ENCODE data around the gene HSD11B1L. TPM values are rescaled to one million over a fixed set of nuclear protein-coding genes. Genes with fewer than 3 reads are reported as not detected.

The HSD11B1L gene
- total RNA-seq, 1 donor from 2014 or later: 11.8 TPM

- peaks cover 14% of the 10 kb centered on the region for H3K27me3 Mint-ChIP-seq (ENCODE audit: unreplicated experiment)
These were observed 9.5 kb downstream of the HSD11B1L start, which contains the start of gene RPL36 for GRCh38 chr19:5690125-5690954. TSS of gene RPL36 (plus strand) at chr19:5690295. CDS start at chr19:5690508, 213 bp downstream.

GRCh38 chr19:5690955-5691821 lies 10.4 kb downstream of the HSD11B1L start:
- TF ChIP-seq CTCF (IDR thresholded peaks at IDR 0.05; ENCODE audit: unreplicated experiment): no peak
- H3K9me3 Mint-ChIP-seq (ENCODE audit: unreplicated experiment): no peaks in the 10 kb centered on the region
- H3K36me3 Mint-ChIP-seq (ENCODE audit: low read depth, unreplicated experiment): peaks cover 16% of the 10 kb centered on the region
- peaks cover 12% of the 10 kb centered on the region for H3K27me3 Mint-ChIP-seq (ENCODE audit: unreplicated experiment)
- peaks cover 14% of the 10 kb centered on the region for H3K4me1 Mint-ChIP-seq (ENCODE audit: unreplicated experiment)
- peak overlapping the region; percentile 98 for H3K4me3 Mint-ChIP-seq (ENCODE audit: unreplicated experiment)
- peak overlapping the region; percentile 61 for H3K27ac Mint-ChIP-seq (ENCODE audit: unreplicated experiment)
- DNase-seq (ENCODE audit: low spot score): no peak

More at GRCh38 chr19:5690125-5690954, 9.5 kb downstream of the HSD11B1L start, which contains the start of gene RPL36:
- Mint-ChIP-seq H3K27ac (ENCODE audit: unreplicated experiment) (peak within 1 kb of the TSS; percentile 63), H3K4me1 (ENCODE audit: unreplicated experiment) (peaks cover 14% of the 10 kb centered on the region), H3K4me3 (ENCODE audit: unreplicated experiment) (peak within 1 kb of the TSS; percentile 98), H3K9me3 (ENCODE audit: unreplicated experiment) (no peaks in the 10 kb centered on the region), H3K36me3 (ENCODE audit: low read depth, unreplicated experiment) (peaks cover 16% of the 10 kb centered on the region)
- DNase-seq (ENCODE audit: low spot score): peak; percentile 100
- peak; percentile 75 for TF ChIP-seq CTCF (IDR thresholded peaks at IDR 0.05; ENCODE audit: unreplicated experiment)

- Mint-ChIP-seq H3K27ac (ENCODE audit: unreplicated experiment) (peak overlapping the region; percentile 42), H3K4me3 (ENCODE audit: unreplicated experiment) (peak overlapping the region; percentile 98), H3K9me3 (ENCODE audit: unreplicated experiment) (no peaks in the 10 kb centered on the region), H3K27me3 (ENCODE audit: unreplicated experiment) (peaks cover 12% of the 10 kb centered on the region), H3K4me1 (ENCODE audit: unreplicated experiment) (peaks cover 14% of the 10 kb centered on the region), H3K36me3 (ENCODE audit: low read depth, unreplicated experiment) (peaks cover 16% of the 10 kb centered on the region)
- no peak for TF ChIP-seq CTCF (IDR thresholded peaks at IDR 0.05; ENCODE audit: unreplicated experiment)
- no peak for DNase-seq (ENCODE audit: low spot score)
These were observed 11.2 kb downstream of the HSD11B1L start for GRCh38 chr19:5691822-5692722.

GRCh38 chr19:5692723-5693194 lies 11.9 kb downstream of the HSD11B1L start:
- H3K27me3 Mint-ChIP-seq (ENCODE audit: unreplicated experiment): peaks cover 12% of the 10 kb centered on the region
- H3K4me3 Mint-ChIP-seq (ENCODE audit: unreplicated experiment): peak overlapping the region; percentile 65
- no peak for TF ChIP-seq CTCF (IDR thresholded peaks at IDR 0.05; ENCODE audit: unreplicated experiment)
- H3K4me1 Mint-ChIP-seq (ENCODE audit: unreplicated experiment): peaks cover 14% of the 10 kb centered on the region
- peak overlapping the region; percentile 42 for H3K27ac Mint-ChIP-seq (ENCODE audit: unreplicated experiment)
- peaks cover 16% of the 10 kb centered on the region for H3K36me3 Mint-ChIP-seq (ENCODE audit: low read depth, unreplicated experiment)
- no peak for DNase-seq (ENCODE audit: low spot score)
- no peaks in the 10 kb centered on the region for H3K9me3 Mint-ChIP-seq (ENCODE audit: unreplicated experiment)
